ENCODE results near the gene TGFB1.
"Not testable (repeated sequence)": the region's sequence is repeated elsewhere in the genome, so short reads cannot be mapped to it uniquely, and the experiment has no call there.

The TGFB1 gene

GRCh38 chr19:41298348-41298964 is 55.3 kb downstream of the TGFB1 start:
- no peak for DNase-seq

DNA sequence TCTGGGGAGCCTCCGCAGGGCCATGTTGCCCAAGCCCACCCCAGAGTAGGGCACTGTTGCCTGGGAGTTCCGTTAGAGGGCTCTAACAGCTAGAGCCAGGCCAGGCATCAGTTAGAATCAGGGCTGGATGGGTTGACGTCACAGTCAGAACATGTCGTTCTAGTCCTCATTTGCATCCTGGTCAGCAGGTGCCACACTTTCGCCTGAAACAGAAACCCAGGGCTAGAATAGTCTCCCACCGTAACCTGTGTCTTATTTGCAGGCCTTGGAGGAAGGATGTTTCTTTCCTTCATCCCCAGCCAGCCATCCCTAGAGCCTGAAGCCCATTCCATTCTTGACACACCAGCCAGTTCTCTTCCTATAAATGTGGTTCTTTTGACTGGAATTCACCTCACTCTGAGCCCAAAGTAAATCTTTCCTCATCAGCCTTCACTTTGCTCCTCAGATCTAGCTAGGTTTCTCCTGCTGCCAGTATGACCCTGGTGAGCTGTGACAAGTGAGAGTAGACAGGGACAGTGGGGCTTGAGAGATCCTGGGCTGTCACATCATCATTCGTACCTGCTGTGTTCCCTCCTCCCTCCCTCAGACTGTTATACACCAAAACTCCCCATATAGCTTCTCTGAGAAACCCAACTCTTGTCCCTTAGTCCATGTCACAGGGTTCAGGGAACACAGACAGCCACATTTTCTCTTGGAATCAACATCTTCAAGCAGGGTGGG is 55.9 kb downstream of the TGFB1 start:
- no peak for DNase-seq

DNA sequence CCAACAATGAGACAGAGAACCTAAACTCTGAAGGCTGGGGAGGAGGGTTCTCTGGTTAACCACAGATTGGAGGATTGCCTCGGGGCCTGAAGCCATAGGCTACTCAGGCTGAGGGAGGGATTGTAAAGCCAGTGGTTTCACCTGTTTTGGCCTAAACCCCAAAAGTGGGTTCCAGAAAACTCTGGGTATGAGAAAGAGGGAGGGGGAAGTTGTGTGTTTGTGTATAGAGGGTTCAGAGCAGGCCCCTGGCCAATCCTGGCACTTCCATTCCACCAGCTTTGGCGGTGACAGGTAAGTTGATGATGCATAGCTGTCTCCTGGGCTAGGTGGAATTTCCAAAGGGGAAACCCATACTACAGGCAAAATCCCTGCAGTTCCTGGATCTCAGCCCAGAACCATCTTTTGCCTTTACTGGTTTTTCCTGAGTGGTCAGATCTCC is 57.3 kb downstream of the TGFB1 start:
- no peak for DNase-seq

DNA sequence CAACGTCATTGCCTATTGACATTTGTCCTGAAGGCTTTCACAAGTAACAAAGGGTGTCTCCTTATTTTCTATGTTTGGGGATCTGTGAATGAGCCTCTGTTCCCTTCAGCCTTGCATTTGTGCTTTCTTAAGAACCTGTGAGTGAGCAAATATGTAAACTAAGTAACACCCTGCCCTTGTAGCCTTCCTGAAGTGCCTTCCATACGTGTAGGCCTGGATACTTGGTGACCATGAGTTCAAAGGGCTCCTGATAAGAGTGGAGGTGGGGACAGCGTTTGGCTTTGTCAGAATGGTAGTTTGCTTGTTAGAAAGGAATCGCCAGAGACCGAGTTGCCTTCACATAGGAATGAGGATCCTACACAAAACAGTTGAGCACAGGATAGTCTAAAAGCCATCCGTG is 58.2 kb downstream of the TGFB1 start:
- no peak for DNase-seq

DNA sequence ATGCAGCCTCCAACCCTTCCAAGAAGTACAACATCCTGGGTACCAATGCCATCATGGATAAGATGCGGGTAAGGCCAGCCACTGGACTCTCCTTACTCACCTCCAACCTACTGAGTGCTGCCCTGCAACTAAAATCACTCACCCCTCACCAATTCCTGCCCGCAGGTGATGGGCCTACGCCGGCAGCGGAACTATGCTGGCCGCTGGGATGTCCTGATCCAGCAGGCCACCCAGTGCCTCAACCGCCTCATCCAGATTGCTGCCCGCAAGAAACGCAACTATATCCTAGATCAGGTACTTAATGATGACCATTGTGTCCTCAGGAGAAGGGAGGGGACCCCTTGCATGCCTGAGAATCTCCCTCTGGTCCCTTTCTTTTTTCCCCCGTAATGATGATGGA is 59.3 kb downstream of the TGFB1 start:
- no peak for DNase-seq

DNA sequence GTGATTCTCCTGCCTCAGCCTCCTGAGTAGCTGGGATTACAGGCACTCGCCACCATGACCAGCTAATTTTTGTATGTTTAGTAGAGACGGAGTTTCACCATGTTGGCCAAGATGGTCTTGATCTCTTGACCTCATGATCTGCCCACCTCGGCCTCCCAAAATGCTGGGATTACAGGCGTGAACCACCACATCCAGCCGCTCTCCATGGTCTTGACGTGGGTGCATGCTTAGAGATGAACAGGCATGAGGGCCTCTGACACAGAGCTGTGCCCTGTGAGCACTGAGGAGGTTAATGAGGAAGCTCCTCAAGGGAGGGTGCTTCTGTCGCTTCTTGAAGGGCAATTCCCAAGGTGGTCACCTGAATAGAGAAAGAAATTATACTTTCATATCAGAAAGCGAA is 63.9 kb downstream of the TGFB1 start:
- not testable (repeated sequence) for DNase-seq

DNA sequence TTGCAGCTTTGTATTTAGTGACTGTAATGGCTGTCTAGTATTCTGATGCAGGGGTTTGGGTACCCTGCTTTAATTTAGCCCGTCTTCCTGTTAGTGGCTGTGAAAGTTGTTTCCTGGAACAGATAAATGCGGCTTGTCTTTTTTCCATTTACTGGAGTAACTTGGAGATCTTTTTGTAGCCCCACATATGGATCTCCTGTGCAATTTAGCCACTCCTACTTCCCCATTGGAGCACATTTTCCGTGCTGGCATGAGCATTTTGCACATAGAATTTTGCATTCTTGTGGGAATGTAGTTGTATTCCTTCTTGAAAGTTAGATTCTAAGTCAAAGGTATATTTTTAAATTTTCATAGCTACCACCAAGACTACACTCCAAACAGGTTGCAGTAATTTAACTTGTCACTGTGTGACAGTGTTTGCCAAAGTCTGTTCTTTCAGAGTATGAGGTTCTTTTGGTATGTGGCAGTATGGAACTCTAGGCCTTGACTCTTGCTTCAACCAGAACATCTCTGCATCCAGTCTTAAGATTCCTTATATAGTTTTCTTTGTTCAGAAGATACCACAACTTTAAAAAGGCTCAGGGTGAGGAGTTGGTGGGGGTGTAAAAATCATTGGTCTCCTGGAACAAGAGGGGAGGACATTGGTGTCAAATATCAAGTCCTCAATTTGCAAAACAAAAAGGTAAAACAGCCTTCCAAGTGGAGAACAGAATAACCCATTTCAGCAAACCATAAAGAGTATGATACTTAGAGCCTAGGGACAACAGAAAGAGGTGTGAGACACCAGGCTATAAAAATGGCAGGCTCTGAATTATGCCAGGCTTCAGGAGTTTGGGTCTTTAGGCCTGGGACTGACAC is 64.8 kb downstream of the TGFB1 start:
- DNase-seq: no peak
